Liver (tissue), 9 donors: Measurements from ENCODE around the gene EARS2. TPM values are rescaled to one million over a fixed set of nuclear protein-coding genes. Genes with fewer than 3 reads are reported as not detected.
"Not testable (repeated sequence)": the region's sequence is repeated elsewhere in the genome, so short reads cannot be mapped to it uniquely, and the experiment has no call there.

Experiments used
- DNase-seq: peaks from one replicate; pipeline ENCODE4 v3.0.0-alpha.2; 2017; ENCODE audit warnings: low spot score
- H3K27ac ChIP-seq, 2 donors: one replicate each; pipeline ENCODE4 v1.7.0; 2013; ENCODE audit warnings: inconsistent platforms in 2 of 2, low read length in 2 of 2, control low read depth in 1 of 2, low read depth in 1 of 2, mild to moderate bottlenecking in 1 of 2
- H3K27me3 ChIP-seq, 4 donors: one replicate each; pipeline versions ENCODE4 v1.6.1 to v1.7.0; 2013; ENCODE audit warnings: low read length in 3 of 4, inconsistent platforms in 1 of 4, mild to moderate bottlenecking in 1 of 4, moderate library complexity in 1 of 4; ENCODE audit not compliant: control insufficient read depth in 4 of 4, insufficient read depth in 4 of 4
- H3K36me3 ChIP-seq, 4 donors: one replicate each; pipeline versions ENCODE4 v1.6.1 to v1.7.0; 2013; ENCODE audit warnings: low read length in 3 of 4, mild to moderate bottlenecking in 3 of 4, low read depth in 1 of 4, moderate library complexity in 1 of 4; ENCODE audit not compliant: control insufficient read depth in 4 of 4, insufficient read depth in 3 of 4
- H3K4me1 ChIP-seq, 4 donors: one replicate each; pipeline versions ENCODE4 v1.6.1 to v1.7.0; 2013; ENCODE audit warnings: low read length in 3 of 4, mild to moderate bottlenecking in 3 of 4, moderate library complexity in 1 of 4; ENCODE audit not compliant: control insufficient read depth in 4 of 4, insufficient read depth in 4 of 4
- H3K4me3 ChIP-seq, 3 donors: one replicate each; pipeline versions ENCODE4 v1.6.1 to v1.7.0; 2013; ENCODE audit warnings: low read length in 3 of 3, control low read depth in 1 of 3, low read depth in 1 of 3, mild to moderate bottlenecking in 1 of 3
- H3K9ac ChIP-seq, 2 donors: one replicate each; pipeline ENCODE4 v1.7.0; 2013; ENCODE audit warnings: low read length in 2 of 2, mild to moderate bottlenecking in 2 of 2, moderate library complexity in 2 of 2, control low read depth in 1 of 2, low read depth in 1 of 2
- H3K9me3 ChIP-seq, 4 donors: one replicate each; pipeline versions ENCODE4 v1.6.1 to v1.7.0; 2013; ENCODE audit warnings: low read length in 3 of 4; ENCODE audit not compliant: control insufficient read depth in 4 of 4
- EGR1 ChIP-seq, 2 donors: IDR thresholded peaks; 2 replicates each; pipeline ENCODE4 v1.6.1; 2016 to 2018; ENCODE audit warnings: antibody characterized with exemption in 2 of 2, low read depth in 2 of 2
- FOXA1 ChIP-seq: IDR thresholded peaks from 2 replicates; pipeline ENCODE4 v1.6.1; 2016; ENCODE audit warnings: antibody characterized with exemption
- FOXA2 ChIP-seq: IDR thresholded peaks from 2 replicates; pipeline ENCODE4 v1.6.1; 2016; ENCODE audit warnings: antibody characterized with exemption
- GABPA ChIP-seq, 2 donors: IDR thresholded peaks in 1 of 2; conservative IDR thresholded peaks in 1 of 2; 2 replicates each; pipeline ENCODE4 v1.6.1; 2016; ENCODE audit warnings: antibody characterized with exemption in 2 of 2, mild to moderate bottlenecking in 1 of 2, moderate library complexity in 1 of 2
- HNF4A ChIP-seq, 2 donors: conservative IDR thresholded peaks; 2 replicates each; pipeline ENCODE4 v1.6.1; 2016; ENCODE audit warnings: antibody characterized with exemption in 2 of 2, mild to moderate bottlenecking in 2 of 2
- NR2F2 ChIP-seq: IDR thresholded peaks from 2 replicates; pipeline ENCODE4 v1.6.1; 2016; ENCODE audit warnings: antibody characterized with exemption
- RAD21 ChIP-seq, 2 donors: IDR thresholded peaks; 2 replicates each; pipeline ENCODE4 v1.6.1; 2016; ENCODE audit warnings: antibody characterized with exemption in 2 of 2, mild to moderate bottlenecking in 2 of 2
- RXRA ChIP-seq, 2 donors: IDR thresholded peaks; 2 replicates each; pipeline ENCODE4 v1.6.1; 2017 to 2018; ENCODE audit warnings: antibody characterized with exemption in 2 of 2, mild to moderate bottlenecking in 1 of 2
- SP1 ChIP-seq: IDR thresholded peaks from 2 replicates; pipeline ENCODE4 v1.6.1; 2018; ENCODE audit warnings: antibody characterized with exemption, mild to moderate bottlenecking
- TAF1 ChIP-seq: conservative IDR thresholded peaks from 2 replicates; pipeline ENCODE4 v1.6.1; 2016; ENCODE audit warnings: antibody characterized with exemption, mild to moderate bottlenecking
- YY1 ChIP-seq: IDR thresholded peaks from 2 replicates; pipeline ENCODE4 v1.6.1; 2016; ENCODE audit warnings: antibody characterized with exemption, mild to moderate bottlenecking
- ZBTB33 ChIP-seq: IDR thresholded peaks from 2 replicates; pipeline ENCODE4 v1.6.1; 2016; ENCODE audit warnings: antibody characterized with exemption
- WGBS: extraction: QIAGEN DNeasy Blood & Tissue Kit; methylation state at CpG from one replicate; pipeline ENCODE4 v1.1.7; 2013; 5-methylcytosine and 5-hydroxymethylcytosine counted together
- polyA plus RNA-seq, 2 donors: library from polyadenylated mRNA; stranded (reverse) in 1 of 2; unstranded in 1 of 2; fragments of 200-250 nt in 1 of 2; fragments of >200 nt in 1 of 2; fragmentation: Nextera tagmentation in 1 of 2; extraction: Ambion mirVana in 1 of 2; gene quantifications; one replicate each; pipeline versions ENCODE4 v1.2.1 to v1.2.3, GENCODE V29; 2013 to 2015
- total RNA-seq, 2 donors: library from RNA; depleted of rRNA; stranded (reverse); fragments of >200 nt; gene quantifications; one replicate each; pipeline ENCODE4 v1.2.3, GENCODE V29; 2014
- TF ChIP-seq, protein P1 (sequence below): IDR thresholded peaks from 2 replicates; pipeline ENCODE4 v1.6.1; 2016; ENCODE audit warnings: antibody characterized with exemption
- TF ChIP-seq, protein P2 (sequence below): fragments of 150-350 bp; IDR thresholded peaks from 2 replicates; pipeline ENCODE4 v1.5.1; 2017; ENCODE audit warnings: improper control_type of control experiment, low read depth, low read length; ENCODE audit not compliant: missing input control
- TF ChIP-seq, protein P3 (sequence below): IDR thresholded peaks from 2 replicates; pipeline ENCODE4 v1.6.1; 2016; ENCODE audit warnings: antibody characterized with exemption, mild to moderate bottlenecking
- donor health status: healthy.
- donor health status: healthy.
- donor health status: healthy.
- donor health status: healthy.
- donor health status: healthy.

The EARS2 gene
- total and polyA plus RNA-seq, 4 donors = 11.6 to 31.0 (median 19.6) TPM

DNA sequence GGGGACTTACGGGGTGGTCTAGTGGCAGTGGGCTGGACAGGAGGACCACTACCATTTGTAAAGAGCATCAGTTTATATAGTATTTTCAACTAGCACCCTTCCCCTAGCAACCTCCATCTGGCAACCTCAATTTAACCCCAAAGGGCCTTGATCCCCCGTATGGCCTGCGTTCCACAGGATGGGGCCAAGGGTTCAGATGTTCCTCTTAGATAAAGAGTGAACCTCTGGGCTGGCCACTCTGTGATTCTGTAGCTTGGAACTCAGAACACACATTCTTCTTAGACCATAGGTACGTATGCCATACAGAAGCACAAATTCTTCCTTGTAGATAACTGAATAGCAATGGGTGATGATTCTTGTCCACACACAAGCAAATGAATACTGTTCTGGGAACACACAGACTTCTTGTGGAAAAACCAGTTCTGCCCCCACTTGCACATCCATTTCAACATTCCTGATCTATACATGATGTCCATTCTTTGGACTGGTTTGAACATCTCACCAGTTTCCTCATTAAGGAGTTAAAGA lies 44.9 kb downstream of the EARS2 start:
- no peak overlapping the region for H3K27ac ChIP-seq
- 94% methylated on average over 4 of the region's 4 CpGs for WGBS

DNA sequence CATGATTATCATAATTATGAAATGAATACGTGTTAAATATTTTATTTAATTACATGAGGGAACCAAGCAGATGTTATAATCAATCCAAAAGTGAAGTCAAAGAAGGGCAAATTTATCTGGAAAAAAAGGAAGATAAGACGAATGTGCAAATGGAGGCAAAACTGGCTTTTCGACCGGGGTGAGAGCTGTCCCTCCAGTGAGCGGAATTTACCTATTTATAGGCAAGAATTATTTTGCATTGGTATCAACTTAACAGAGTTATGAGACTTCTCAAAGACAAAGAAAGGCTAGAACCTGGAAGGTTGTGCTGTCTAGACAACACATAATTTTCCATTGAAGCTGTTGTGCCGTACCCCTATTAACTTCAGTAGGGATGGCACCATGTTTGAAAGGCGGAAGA lies 45.4 kb downstream of the EARS2 start:
- peaks cover 0 to 2% (median 0%) of the 10 kb centered on the region in 4 donors for H3K36me3 ChIP-seq
- H3K4me1 ChIP-seq = peaks cover 3 to 13% (median 11%) of the 10 kb centered on the region in 4 donors
- 95% methylated on average over 7 of the region's 7 CpGs for whole genome bisulfite sequencing
- H3K9ac ChIP-seq = no peak overlapping the region
- no peaks in the 10 kb centered on the region for H3K27me3 ChIP-seq
- no peaks in the 10 kb centered on the region for H3K9me3 ChIP-seq
- no peak overlapping the region for H3K27ac ChIP-seq
- DNase-seq = no peak
- no peak overlapping the region for H3K4me3 ChIP-seq
- TF ChIP-seq FOXA2 (no peak), SP1 (no peak), YY1 (no peak), FOXA1 (no peak), EGR1 (IDR thresholded peaks at IDR 0.05; ENCODE audit: low read depth in 2 of 2) (no peak), HNF4A (conservative IDR thresholded peaks at IDR 0.05) (no peak), TAF1 (no peak), RXRA (IDR thresholded peaks at IDR 0.05) (no peak), ZBTB33 (no peak), NR2F2 (no peak)
- TF ChIP-seq, protein P1, sequence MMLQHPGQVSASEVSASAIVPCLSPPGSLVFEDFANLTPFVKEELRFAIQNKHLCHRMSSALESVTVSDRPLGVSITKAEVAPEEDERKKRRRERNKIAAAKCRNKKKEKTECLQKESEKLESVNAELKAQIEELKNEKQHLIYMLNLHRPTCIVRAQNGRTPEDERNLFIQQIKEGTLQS = no peak
- TF ChIP-seq, protein P2, sequence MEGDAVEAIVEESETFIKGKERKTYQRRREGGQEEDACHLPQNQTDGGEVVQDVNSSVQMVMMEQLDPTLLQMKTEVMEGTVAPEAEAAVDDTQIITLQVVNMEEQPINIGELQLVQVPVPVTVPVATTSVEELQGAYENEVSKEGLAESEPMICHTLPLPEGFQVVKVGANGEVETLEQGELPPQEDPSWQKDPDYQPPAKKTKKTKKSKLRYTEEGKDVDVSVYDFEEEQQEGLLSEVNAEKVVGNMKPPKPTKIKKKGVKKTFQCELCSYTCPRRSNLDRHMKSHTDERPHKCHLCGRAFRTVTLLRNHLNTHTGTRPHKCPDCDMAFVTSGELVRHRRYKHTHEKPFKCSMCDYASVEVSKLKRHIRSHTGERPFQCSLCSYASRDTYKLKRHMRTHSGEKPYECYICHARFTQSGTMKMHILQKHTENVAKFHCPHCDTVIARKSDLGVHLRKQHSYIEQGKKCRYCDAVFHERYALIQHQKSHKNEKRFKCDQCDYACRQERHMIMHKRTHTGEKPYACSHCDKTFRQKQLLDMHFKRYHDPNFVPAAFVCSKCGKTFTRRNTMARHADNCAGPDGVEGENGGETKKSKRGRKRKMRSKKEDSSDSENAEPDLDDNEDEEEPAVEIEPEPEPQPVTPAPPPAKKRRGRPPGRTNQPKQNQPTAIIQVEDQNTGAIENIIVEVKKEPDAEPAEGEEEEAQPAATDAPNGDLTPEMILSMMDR = no peak

More for the DNA sequence above, 44.9 kb downstream of the EARS2 start:
- DNase-seq = no peak
- peaks cover 0 to 2% (median 0%) of the 10 kb centered on the region in 4 donors for H3K36me3 ChIP-seq
- TF ChIP-seq RAD21 (IDR thresholded peaks at IDR 0.05) (no peak), SP1 (no peak), RXRA (IDR thresholded peaks at IDR 0.05) (no peak), GABPA (IDR thresholded peaks at IDR 0.05 in 1 of 2, conservative IDR thresholded peaks at IDR 0.05 in 1 of 2) (no peak), FOXA1 (no peak), ZBTB33 (no peak), HNF4A (conservative IDR thresholded peaks at IDR 0.05) (no peak), YY1 (no peak), TAF1 (no peak)
- TF ChIP-seq, protein P3, sequence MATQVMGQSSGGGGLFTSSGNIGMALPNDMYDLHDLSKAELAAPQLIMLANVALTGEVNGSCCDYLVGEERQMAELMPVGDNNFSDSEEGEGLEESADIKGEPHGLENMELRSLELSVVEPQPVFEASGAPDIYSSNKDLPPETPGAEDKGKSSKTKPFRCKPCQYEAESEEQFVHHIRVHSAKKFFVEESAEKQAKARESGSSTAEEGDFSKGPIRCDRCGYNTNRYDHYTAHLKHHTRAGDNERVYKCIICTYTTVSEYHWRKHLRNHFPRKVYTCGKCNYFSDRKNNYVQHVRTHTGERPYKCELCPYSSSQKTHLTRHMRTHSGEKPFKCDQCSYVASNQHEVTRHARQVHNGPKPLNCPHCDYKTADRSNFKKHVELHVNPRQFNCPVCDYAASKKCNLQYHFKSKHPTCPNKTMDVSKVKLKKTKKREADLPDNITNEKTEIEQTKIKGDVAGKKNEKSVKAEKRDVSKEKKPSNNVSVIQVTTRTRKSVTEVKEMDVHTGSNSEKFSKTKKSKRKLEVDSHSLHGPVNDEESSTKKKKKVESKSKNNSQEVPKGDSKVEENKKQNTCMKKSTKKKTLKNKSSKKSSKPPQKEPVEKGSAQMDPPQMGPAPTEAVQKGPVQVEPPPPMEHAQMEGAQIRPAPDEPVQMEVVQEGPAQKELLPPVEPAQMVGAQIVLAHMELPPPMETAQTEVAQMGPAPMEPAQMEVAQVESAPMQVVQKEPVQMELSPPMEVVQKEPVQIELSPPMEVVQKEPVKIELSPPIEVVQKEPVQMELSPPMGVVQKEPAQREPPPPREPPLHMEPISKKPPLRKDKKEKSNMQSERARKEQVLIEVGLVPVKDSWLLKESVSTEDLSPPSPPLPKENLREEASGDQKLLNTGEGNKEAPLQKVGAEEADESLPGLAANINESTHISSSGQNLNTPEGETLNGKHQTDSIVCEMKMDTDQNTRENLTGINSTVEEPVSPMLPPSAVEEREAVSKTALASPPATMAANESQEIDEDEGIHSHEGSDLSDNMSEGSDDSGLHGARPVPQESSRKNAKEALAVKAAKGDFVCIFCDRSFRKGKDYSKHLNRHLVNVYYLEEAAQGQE = no peak
- TF ChIP-seq, protein P1 = no peak
- H3K9me3 ChIP-seq = no peaks in the 10 kb centered on the region
- H3K4me1 ChIP-seq = peaks cover 3 to 13% (median 11%) of the 10 kb centered on the region in 4 donors
- H3K27me3 ChIP-seq = no peaks in the 10 kb centered on the region
- H3K4me3 ChIP-seq = no peak overlapping the region
- no peak overlapping the region for H3K9ac ChIP-seq

GRCh38 chr16:23510915-23511270 lies 46.3 kb downstream of the EARS2 start:
- not testable (repeated sequence) for H3K9me3 ChIP-seq, H3K9ac ChIP-seq, DNase-seq, H3K27ac ChIP-seq, H3K36me3 ChIP-seq, H3K27me3 ChIP-seq
- H3K4me1 ChIP-seq = peaks cover 3 to 15% (median 11%) of the 10 kb centered on the region in 4 donors
- H3K4me3 ChIP-seq = peak overlapping the region in 1 of 3 donors; percentile 87
- 81% methylated on average over 10 of the region's 10 CpGs for WGBS
